Measurements from ENCODE around the gene PCCA. TPM values are rescaled to one million over a fixed set of nuclear protein-coding genes. Genes with fewer than 3 reads are reported as not detected.

Gene PCCA
- total and polyA plus RNA-seq, 2 of the 13 experiments (the other 11 are each of a cell fraction or from before 2014, with no cell fraction given): 15.0 to 32.2 TPM

DNA sequence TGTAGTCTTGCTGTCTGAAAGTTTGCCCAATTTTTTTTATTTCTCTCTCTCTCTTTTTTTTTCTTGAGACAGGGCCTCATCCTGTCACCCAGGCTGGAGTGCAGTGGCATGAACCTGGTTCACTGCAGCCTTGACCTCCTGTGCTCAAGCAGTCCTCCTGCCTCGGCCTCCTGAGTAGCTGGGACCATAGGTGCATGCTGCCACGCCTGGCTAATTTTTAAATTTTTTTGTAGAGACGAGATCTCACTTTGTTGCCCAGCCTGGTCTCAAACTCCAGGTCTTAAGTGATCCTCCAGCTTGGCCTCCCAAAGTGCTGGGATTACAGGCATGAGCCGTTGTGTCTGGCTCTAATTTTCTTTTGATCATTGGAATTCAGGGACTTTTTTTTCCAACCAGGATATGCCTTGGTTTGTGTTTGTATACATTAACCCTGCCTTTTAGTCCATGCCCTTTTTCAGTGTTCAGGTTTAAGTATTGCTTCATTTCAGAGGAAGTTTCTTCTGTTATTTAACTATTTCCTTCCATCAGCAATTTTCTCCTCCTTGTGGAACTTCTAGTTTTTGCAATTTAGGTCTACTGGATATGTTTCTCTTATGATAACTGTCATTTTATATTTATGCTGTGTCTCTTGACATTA lies 201.4 kb downstream of the PCCA start (continued):
- TF ChIP-seq ZNF839 (CRISPR knock-in tag; IDR thresholded peaks at IDR 0.05; ENCODE audit: borderline replicate concordance) (no peak), MEIS1 (CRISPR knock-in tag; IDR thresholded peaks at IDR 0.05; ENCODE audit: borderline replicate concordance) (no peak), ZC3H4 (CRISPR knock-in tag; IDR thresholded peaks at IDR 0.05; ENCODE audit: borderline replicate concordance) (no peak), ZNF598 (CRISPR knock-in tag; IDR thresholded peaks at IDR 0.05; ENCODE audit: borderline replicate concordance) (no peak), ZNF501 (CRISPR knock-in tag; IDR thresholded peaks at IDR 0.05) (no peak), DPF2 (CRISPR knock-in tag; IDR thresholded peaks at IDR 0.05; ENCODE audit: borderline replicate concordance, low read depth) (no peak), MEIS2 (CRISPR knock-in tag; IDR thresholded peaks at IDR 0.05) (no peak), LBX2 (CRISPR knock-in tag; IDR thresholded peaks at IDR 0.05; ENCODE audit: borderline replicate concordance) (no peak), ATF3 (CRISPR knock-in tag; IDR thresholded peaks at IDR 0.05) (no peak), DR1 (CRISPR knock-in tag; IDR thresholded peaks at IDR 0.05) (no peak), KMT2B (CRISPR knock-in tag; IDR thresholded peaks at IDR 0.05) (no peak), DNMT3B (CRISPR knock-in tag; conservative IDR thresholded peaks at IDR 0.05) (no peak), SMARCE1 (IDR thresholded peaks at IDR 0.05; ENCODE audit: borderline replicate concordance) (no peak), SIX1 (CRISPR knock-in tag; IDR thresholded peaks at IDR 0.05; ENCODE audit: borderline replicate concordance) (no peak)
- TF ChIP-seq, protein P1, sequence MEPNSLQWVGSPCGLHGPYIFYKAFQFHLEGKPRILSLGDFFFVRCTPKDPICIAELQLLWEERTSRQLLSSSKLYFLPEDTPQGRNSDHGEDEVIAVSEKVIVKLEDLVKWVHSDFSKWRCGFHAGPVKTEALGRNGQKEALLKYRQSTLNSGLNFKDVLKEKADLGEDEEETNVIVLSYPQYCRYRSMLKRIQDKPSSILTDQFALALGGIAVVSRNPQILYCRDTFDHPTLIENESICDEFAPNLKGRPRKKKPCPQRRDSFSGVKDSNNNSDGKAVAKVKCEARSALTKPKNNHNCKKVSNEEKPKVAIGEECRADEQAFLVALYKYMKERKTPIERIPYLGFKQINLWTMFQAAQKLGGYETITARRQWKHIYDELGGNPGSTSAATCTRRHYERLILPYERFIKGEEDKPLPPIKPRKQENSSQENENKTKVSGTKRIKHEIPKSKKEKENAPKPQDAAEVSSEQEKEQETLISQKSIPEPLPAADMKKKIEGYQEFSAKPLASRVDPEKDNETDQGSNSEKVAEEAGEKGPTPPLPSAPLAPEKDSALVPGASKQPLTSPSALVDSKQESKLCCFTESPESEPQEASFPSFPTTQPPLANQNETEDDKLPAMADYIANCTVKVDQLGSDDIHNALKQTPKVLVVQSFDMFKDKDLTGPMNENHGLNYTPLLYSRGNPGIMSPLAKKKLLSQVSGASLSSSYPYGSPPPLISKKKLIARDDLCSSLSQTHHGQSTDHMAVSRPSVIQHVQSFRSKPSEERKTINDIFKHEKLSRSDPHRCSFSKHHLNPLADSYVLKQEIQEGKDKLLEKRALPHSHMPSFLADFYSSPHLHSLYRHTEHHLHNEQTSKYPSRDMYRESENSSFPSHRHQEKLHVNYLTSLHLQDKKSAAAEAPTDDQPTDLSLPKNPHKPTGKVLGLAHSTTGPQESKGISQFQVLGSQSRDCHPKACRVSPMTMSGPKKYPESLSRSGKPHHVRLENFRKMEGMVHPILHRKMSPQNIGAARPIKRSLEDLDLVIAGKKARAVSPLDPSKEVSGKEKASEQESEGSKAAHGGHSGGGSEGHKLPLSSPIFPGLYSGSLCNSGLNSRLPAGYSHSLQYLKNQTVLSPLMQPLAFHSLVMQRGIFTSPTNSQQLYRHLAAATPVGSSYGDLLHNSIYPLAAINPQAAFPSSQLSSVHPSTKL (CRISPR knock-in tag; IDR thresholded peaks at IDR 0.05): 0 out of 2 replicates have a peak, but pooled peaks have one; percentile 26
- TF ChIP-seq, protein P2, sequence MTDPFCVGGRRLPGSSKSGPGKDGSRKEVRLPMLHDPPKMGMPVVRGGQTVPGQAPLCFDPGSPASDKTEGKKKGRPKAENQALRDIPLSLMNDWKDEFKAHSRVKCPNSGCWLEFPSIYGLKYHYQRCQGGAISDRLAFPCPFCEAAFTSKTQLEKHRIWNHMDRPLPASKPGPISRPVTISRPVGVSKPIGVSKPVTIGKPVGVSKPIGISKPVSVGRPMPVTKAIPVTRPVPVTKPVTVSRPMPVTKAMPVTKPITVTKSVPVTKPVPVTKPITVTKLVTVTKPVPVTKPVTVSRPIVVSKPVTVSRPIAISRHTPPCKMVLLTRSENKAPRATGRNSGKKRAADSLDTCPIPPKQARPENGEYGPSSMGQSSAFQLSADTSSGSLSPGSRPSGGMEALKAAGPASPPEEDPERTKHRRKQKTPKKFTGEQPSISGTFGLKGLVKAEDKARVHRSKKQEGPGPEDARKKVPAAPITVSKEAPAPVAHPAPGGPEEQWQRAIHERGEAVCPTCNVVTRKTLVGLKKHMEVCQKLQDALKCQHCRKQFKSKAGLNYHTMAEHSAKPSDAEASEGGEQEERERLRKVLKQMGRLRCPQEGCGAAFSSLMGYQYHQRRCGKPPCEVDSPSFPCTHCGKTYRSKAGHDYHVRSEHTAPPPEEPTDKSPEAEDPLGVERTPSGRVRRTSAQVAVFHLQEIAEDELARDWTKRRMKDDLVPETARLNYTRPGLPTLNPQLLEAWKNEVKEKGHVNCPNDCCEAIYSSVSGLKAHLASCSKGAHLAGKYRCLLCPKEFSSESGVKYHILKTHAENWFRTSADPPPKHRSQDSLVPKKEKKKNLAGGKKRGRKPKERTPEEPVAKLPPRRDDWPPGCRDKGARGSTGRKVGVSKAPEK (CRISPR knock-in tag; IDR thresholded peaks at IDR 0.05; ENCODE audit: borderline replicate concordance): no peak
- TF ChIP-seq, protein P3, sequence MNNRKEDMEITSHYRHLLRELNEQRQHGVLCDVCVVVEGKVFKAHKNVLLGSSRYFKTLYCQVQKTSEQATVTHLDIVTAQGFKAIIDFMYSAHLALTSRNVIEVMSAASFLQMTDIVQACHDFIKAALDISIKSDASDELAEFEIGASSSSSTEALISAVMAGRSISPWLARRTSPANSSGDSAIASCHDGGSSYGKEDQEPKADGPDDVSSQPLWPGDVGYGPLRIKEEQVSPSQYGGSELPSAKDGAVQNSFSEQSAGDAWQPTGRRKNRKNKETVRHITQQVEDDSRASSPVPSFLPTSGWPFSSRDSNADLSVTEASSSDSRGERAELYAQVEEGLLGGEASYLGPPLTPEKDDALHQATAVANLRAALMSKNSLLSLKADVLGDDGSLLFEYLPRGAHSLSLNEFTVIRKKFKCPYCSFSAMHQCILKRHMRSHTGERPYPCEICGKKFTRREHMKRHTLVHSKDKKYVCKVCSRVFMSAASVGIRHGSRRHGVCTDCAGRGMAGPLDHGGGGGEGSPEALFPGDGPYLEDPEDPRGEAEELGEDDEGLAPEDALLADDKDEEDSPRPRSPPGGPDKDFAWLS (CRISPR knock-in tag; IDR thresholded peaks at IDR 0.05; ENCODE audit: borderline replicate concordance): no peak
- TF ChIP-seq, protein P4, sequence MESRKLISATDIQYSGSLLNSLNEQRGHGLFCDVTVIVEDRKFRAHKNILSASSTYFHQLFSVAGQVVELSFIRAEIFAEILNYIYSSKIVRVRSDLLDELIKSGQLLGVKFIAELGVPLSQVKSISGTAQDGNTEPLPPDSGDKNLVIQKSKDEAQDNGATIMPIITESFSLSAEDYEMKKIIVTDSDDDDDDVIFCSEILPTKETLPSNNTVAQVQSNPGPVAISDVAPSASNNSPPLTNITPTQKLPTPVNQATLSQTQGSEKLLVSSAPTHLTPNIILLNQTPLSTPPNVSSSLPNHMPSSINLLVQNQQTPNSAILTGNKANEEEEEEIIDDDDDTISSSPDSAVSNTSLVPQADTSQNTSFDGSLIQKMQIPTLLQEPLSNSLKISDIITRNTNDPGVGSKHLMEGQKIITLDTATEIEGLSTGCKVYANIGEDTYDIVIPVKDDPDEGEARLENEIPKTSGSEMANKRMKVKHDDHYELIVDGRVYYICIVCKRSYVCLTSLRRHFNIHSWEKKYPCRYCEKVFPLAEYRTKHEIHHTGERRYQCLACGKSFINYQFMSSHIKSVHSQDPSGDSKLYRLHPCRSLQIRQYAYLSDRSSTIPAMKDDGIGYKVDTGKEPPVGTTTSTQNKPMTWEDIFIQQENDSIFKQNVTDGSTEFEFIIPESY (CRISPR knock-in tag; IDR thresholded peaks at IDR 0.05): no peak
